ENCODE data around the gene SYNDIG1. TPM values are rescaled to one million over a fixed set of nuclear protein-coding genes. Genes with fewer than 3 reads are reported as not detected.

The SYNDIG1 gene
- total RNA-seq, 1 donor: not detected

GRCh38 chr20:24703284-24703610 is 233.8 kb downstream of the SYNDIG1 start:
- DNase-seq (ENCODE audit: low read depth): no peak

GRCh38 chr20:24704899-24705298 is 235.5 kb downstream of the SYNDIG1 start:
- no peak for DNase-seq (ENCODE audit: low read depth)
- TF ChIP-seq CTCF (IDR thresholded peaks at IDR 0.05; ENCODE audit: insufficient read depth, low read depth, low read length): no peak
- H3K4me3 ChIP-seq (ENCODE audit: low read depth, low read length): no peak overlapping the region

More at GRCh38 chr20:24703284-24703610, 233.8 kb downstream of the SYNDIG1 start:
- no peak overlapping the region for H3K4me3 ChIP-seq (ENCODE audit: low read depth, low read length)
- no peak for TF ChIP-seq CTCF (IDR thresholded peaks at IDR 0.05; ENCODE audit: insufficient read depth, low read depth, low read length)

DNA sequence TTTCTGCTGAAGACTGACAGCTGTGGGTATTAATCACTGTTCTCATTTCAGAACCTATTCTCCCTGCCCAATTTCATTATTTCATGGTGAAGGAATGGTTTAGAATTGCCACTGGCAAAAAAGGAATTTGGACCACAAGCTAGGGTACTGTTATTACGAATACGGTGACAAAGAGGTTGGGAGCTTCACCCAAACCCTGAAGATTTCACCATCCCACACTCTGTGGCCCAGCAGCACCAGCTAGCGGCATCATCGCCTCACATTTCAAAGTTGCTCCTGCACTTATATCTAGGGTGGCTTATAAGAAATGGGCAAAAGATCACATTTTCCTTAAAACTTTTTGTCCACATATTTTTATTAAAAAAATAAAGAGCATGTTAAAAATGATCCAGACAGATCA is 236.1 kb downstream of the SYNDIG1 start:
- DNase-seq (ENCODE audit: low read depth): no peak
- H3K4me3 ChIP-seq (ENCODE audit: low read depth, low read length): no peak overlapping the region
- TF ChIP-seq CTCF (IDR thresholded peaks at IDR 0.05; ENCODE audit: insufficient read depth, low read depth, low read length): no peak

DNA sequence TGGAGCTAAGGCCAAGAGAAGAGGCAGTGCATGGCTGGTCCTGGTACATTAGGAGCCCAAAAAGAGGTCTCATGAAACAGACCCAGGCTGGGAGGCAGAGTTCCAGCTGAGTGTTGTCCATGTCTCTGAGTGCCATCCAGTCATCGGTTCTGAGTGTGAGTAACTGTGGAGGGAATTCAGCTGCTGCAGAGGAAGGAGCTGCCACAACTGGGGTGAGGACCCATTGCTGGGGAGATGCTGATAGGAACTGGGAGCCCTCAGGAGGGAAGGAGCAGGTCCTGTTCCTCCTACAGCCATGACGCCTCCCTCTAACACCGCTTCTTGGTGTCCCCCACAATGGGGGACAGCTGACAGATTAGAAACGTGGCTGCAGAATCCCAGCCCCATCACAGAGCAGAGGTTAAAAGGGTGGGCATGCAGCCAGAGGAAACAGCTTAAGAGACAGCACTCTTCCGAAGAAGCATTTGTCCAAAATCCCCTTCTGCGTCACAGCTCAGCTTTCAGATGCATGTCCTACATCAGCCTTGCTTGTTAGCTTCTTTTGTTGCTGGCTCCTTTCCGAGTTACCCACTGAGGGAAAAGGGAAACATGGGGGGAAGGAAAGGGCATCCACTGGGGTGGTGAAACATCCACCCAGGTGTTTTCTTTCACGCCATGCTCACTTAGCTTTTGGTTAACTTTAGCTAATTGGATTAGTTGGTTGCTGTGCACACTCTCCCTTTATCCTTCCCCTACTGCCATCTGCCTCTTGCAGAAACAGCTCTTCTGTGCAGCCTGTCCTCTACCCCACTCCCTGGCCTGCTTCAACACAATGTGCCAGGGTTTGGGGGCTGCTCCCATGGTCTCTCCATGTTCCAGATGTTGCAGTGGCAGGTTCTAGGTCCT is 239.2 kb downstream of the SYNDIG1 start:
- DNase-seq (ENCODE audit: low read depth): peak; percentile 6
- no peak for TF ChIP-seq CTCF (IDR thresholded peaks at IDR 0.05; ENCODE audit: insufficient read depth, low read depth, low read length)
- H3K4me3 ChIP-seq (ENCODE audit: low read depth, low read length): no peak overlapping the region

Measured in fibroblast of villous mesenchyme (primary cell).